GM12878 (cell line): ENCODE data around the gene AKAP12. TPM values are rescaled to one million over a fixed set of nuclear protein-coding genes. Genes with fewer than 3 reads are reported as not detected.

Source experiments
- ATAC-seq: fragments of 200-7000 bp; cut with Tn5 transposase; 3 replicates; pipeline ENCODE4 v1.9.1; 2020; ENCODE audit warnings: mild to moderate bottlenecking, moderate library complexity
- BruUV-seq: library from RNA; stranded (reverse); fragments of 400-500 nt; replicated peaks from 2 replicates; lab custom pipeline; 2021; lab: Mats Ljungman, UMichigan
- CTCF ChIA-PET: fragments of 300-600 bp; sonication (Branson Sonifier 250); formaldehyde crosslinking; extraction: SDS; loops from one replicate; lab custom pipeline; 2021; ENCODE audit warnings: inconsistent platforms; lab: Yijun Ruan, JAX
- POLR2A ChIA-PET: fragments of 350-600 bp; formaldehyde crosslinking; extraction: SDS; loops from one replicate; lab custom pipeline; 2021; ENCODE audit warnings: inconsistent platforms; lab: Charles Lee
- RAD21 ChIA-PET: fragments of 300-600 bp; sonication (Branson Sonifier 250); formaldehyde crosslinking; loops from one replicate; lab custom pipeline; 2023; ENCODE audit warnings: antibody characterized with exemption; ENCODE audit not compliant: unreplicated experiment; lab: Charles Lee
- SMC1A ChIA-PET: fragments of 300-600 bp; sonication (Branson Sonifier 250); formaldehyde crosslinking; loops from one replicate; lab custom pipeline; 2023; ENCODE audit not compliant: unreplicated experiment, uncharacterized antibody; lab: Charles Lee
- DNase-seq: peaks from one replicate; pipeline ENCODE4 v3.0.0-alpha.2; 2011; ENCODE audit warnings: low read depth, low spot score
- FAIRE-seq: peaks from 3 replicates; lab custom pipeline; 2011; peaks lifted over from hg19 to GRCh38; lab: Jason Lieb, UNC
- H2AFZ ChIP-seq: 2 replicates; pipeline ENCODE4 v1.6.0; 2011; ENCODE audit warnings: low read depth, low read length, control low read depth; ENCODE audit not compliant: control insufficient read depth
- H3K27ac ChIP-seq: 2 replicates; pipeline ENCODE4 v1.5.1; 2011; ENCODE audit warnings: control low read depth; ENCODE audit not compliant: control insufficient read depth, insufficient read depth
- H3K27me3 ChIP-seq, 2 experiments: replicated peaks in 1 of 2; 2 replicates each; pipeline versions ENCODE4 v1.6.0 to v1.6.1; 2011; ENCODE audit warnings: low read length in 1 of 2; ENCODE audit not compliant: control insufficient read depth in 2 of 2, insufficient read depth in 2 of 2
- H3K36me3 ChIP-seq, 2 experiments: 2 replicates each; pipeline ENCODE4 v1.5.1; 2011; ENCODE audit warnings: low read length in 1 of 2; ENCODE audit not compliant: control insufficient read depth in 2 of 2, insufficient read depth in 2 of 2
- H3K4me1 ChIP-seq: 2 replicates; pipeline ENCODE4 v1.6.1; 2011; ENCODE audit warnings: mild to moderate bottlenecking, low read length, moderate library complexity, mixed read lengths; ENCODE audit not compliant: control insufficient read depth, insufficient read depth
- H3K4me2 ChIP-seq: 2 replicates; pipeline ENCODE4 v1.6.0; 2011; ENCODE audit warnings: control low read depth; ENCODE audit not compliant: control insufficient read depth, insufficient read depth
- H3K4me3 ChIP-seq: fragments of 200-600 bp; sonication (generic); 2 replicates; pipeline ENCODE4 v1.5.1; 2016
- H3K79me2 ChIP-seq: 2 replicates; pipeline ENCODE4 v1.6.0; 2011; ENCODE audit warnings: low read length; ENCODE audit not compliant: control insufficient read depth, insufficient read depth
- H3K9ac ChIP-seq: 2 replicates; pipeline ENCODE4 v1.8.0; 2011; ENCODE audit warnings: low read length, control low read depth, mixed read lengths; ENCODE audit not compliant: control insufficient read depth, insufficient read depth
- H3K9me3 ChIP-seq: replicated peaks from 3 replicates; pipeline ENCODE4 v1.5.1; 2011; ENCODE audit warnings: mild to moderate bottlenecking, low read length; ENCODE audit not compliant: control insufficient read depth, insufficient read depth
- H4K20me1 ChIP-seq: 2 replicates; pipeline ENCODE4 v1.6.0; 2011; ENCODE audit not compliant: control insufficient read depth, insufficient read depth
- CHD1 ChIP-seq: IDR thresholded peaks from 2 replicates; pipeline ENCODE4 v1.6.1; 2012; ENCODE audit warnings: low read depth, low read length, improper control_type of control experiment
- GABPA ChIP-seq: IDR thresholded peaks from 2 replicates; pipeline ENCODE4 v1.6.1; 2014; ENCODE audit warnings: antibody characterized with exemption, low read depth, mild to moderate bottlenecking, inconsistent platforms
- TAF1 ChIP-seq: IDR thresholded peaks from 2 replicates; pipeline ENCODE4 v1.6.1; 2011; ENCODE audit warnings: mild to moderate bottlenecking, low read depth, low read length, borderline replicate concordance
- TARDBP ChIP-seq: IDR thresholded peaks from 2 replicates; pipeline ENCODE4 v1.6.1; 2016; ENCODE audit warnings: borderline replicate concordance
- ZNF217 ChIP-seq: fragments of 450-650 bp; IDR thresholded peaks from 2 replicates; pipeline ENCODE4 v1.6.1; 2017; ENCODE audit warnings: antibody characterized with exemption, mild to moderate bottlenecking
- WGBS: methylation state at CpG from one replicate; pipeline ENCODE4 v1.1.6; 2016; ENCODE audit warnings: low lambda C conversion rate; ENCODE audit not compliant: insufficient replicate concordance, insufficient coverage; ENCODE audit errors: missing lambda C conversion rate; 5-methylcytosine and 5-hydroxymethylcytosine counted together
- in situ Hi-C: fragments of 300-500 bp; cut with MboI; formaldehyde crosslinking; loops from 9 replicates; pipeline ENCODE4 v1.14.3; 2018; ENCODE audit warnings: mixed read lengths
- intact Hi-C: fragments of 100-400 bp; cut with micrococcal nuclease; formaldehyde crosslinking; loops from one replicate; pipeline ENCODE4 v1.14.2; 2022; ENCODE audit not compliant: unreplicated experiment
- polyA plus RNA-seq, 11 experiments: library from polyadenylated mRNA; depleted of rRNA in 4 of 11; unstranded in 6 of 11; stranded (reverse) in 5 of 11; fragments of >200 nt; fragmentation: Nextera tagmentation in 4 of 11; fragmentation: Illumina TruSeq in 1 of 11; extraction: Ambion mirVana in 4 of 11; extraction: Trizol in 1 of 11; gene quantifications; 1 replicate in 1 of 11; 2 replicates in 10 of 11; pipeline versions ENCODE4 v1.2.1 to v1.2.3, GENCODE V29; 2011 to 2016; ENCODE audit warnings: inconsistent platforms in 2 of 11, missing spikeins in 2 of 11, low read depth in 1 of 11
- total RNA-seq, 4 experiments: library from RNA; depleted of rRNA in 3 of 4; stranded (reverse); fragments of >200 nt in 3 of 4; fragmentation: Illumina TruSeq in 1 of 4; extraction: Trizol in 1 of 4; gene quantifications; 2 replicates each; pipeline versions ENCODE4 v1.2.1 to v1.2.3, GENCODE V29; 2013 to 2021
- TF ChIP-seq, protein P1 (sequence below): fragments of 450-650 bp; formaldehyde crosslinking; IDR thresholded peaks from 2 replicates; pipeline ENCODE4 v1.5.0; 2022; ENCODE audit warnings: mild to moderate bottlenecking, missing genetic modification characterization

The AKAP12 gene
- total and polyA plus RNA-seq, 10 of the 15 experiments (the other 5 are each of a cell fraction or from before 2014, with no cell fraction given) = under 0.01 to 0.72 (median 0.06) TPM; not detected in 4

- no peak overlapping the region for H2AFZ ChIP-seq
- DNase-seq = no peak
- H3K79me2 ChIP-seq = no peaks in the 10 kb centered on the region
- no peaks in the 10 kb centered on the region for H4K20me1 ChIP-seq
- no peak overlapping the region for H3K4me2 ChIP-seq
- FAIRE-seq = no peak
- ChIA-PET SMC1A (interaction anchor here (1.3 to 1.6 kb wide), 2 partner anchors 16 to 27 kb away, joined by 3 read pairs; no protein-coding TSS in a partner anchor), CTCF (interaction anchor here (1.7 kb wide), 1 partner anchor 27 kb away, joined by 5 read pairs; no protein-coding TSS in a partner anchor), RAD21 (no interaction called here), POLR2A (no interaction called here)
- no peak for TF ChIP-seq GABPA
- no peak for TF ChIP-seq TAF1
- TF ChIP-seq TARDBP = no peak
- TF ChIP-seq CHD1 = no peak
- TF ChIP-seq ZNF217 = no peak
- TF ChIP-seq, protein P1, sequence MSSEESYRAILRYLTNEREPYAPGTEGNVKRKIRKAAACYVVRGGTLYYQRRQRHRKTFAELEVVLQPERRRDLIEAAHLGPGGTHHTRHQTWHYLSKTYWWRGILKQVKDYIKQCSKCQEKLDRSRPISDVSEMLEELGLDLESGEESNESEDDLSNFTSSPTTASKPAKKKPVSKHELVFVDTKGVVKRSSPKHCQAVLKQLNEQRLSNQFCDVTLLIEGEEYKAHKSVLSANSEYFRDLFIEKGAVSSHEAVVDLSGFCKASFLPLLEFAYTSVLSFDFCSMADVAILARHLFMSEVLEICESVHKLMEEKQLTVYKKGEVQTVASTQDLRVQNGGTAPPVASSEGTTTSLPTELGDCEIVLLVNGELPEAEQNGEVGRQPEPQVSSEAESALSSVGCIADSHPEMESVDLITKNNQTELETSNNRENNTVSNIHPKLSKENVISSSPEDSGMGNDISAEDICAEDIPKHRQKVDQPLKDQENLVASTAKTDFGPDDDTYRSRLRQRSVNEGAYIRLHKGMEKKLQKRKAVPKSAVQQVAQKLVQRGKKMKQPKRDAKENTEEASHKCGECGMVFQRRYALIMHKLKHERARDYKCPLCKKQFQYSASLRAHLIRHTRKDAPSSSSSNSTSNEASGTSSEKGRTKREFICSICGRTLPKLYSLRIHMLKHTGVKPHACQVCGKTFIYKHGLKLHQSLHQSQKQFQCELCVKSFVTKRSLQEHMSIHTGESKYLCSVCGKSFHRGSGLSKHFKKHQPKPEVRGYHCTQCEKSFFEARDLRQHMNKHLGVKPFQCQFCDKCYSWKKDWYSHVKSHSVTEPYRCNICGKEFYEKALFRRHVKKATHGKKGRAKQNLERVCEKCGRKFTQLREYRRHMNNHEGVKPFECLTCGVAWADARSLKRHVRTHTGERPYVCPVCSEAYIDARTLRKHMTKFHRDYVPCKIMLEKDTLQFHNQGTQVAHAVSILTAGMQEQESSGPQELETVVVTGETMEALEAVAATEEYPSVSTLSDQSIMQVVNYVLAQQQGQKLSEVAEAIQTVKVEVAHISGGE = no peak
- intact Hi-C loops = no loop called here
- 69% methylated on average over 7 of the region's 7 CpGs for WGBS
- BruUV-seq = no TSS peak
- ATAC-seq = no peak
- no peak overlapping the region for H3K27ac ChIP-seq
- H3K27me3 ChIP-seq = no peaks in the 10 kb centered on the region
- H3K4me3 ChIP-seq = no peak overlapping the region
- in situ Hi-C loops = no loop called here
- H3K9me3 ChIP-seq = no peaks in the 10 kb centered on the region
- no peak overlapping the region for H3K9ac ChIP-seq
- H3K4me1 ChIP-seq = no peaks in the 10 kb centered on the region
- H3K36me3 ChIP-seq = no peaks in the 10 kb centered on the region
Measured at GRCh38 chr6:151351731-151352130, 112.0 kb downstream of the AKAP12 start.
